SHP77 (cell line): ENCODE results near the gene GRIN2A.

Experiments used
- DNase-seq, 2 experiments: peaks; one replicate each; lab custom pipeline; 2025; lab: John Stamatoyannopoulos, UW

Gene GRIN2A

DNA sequence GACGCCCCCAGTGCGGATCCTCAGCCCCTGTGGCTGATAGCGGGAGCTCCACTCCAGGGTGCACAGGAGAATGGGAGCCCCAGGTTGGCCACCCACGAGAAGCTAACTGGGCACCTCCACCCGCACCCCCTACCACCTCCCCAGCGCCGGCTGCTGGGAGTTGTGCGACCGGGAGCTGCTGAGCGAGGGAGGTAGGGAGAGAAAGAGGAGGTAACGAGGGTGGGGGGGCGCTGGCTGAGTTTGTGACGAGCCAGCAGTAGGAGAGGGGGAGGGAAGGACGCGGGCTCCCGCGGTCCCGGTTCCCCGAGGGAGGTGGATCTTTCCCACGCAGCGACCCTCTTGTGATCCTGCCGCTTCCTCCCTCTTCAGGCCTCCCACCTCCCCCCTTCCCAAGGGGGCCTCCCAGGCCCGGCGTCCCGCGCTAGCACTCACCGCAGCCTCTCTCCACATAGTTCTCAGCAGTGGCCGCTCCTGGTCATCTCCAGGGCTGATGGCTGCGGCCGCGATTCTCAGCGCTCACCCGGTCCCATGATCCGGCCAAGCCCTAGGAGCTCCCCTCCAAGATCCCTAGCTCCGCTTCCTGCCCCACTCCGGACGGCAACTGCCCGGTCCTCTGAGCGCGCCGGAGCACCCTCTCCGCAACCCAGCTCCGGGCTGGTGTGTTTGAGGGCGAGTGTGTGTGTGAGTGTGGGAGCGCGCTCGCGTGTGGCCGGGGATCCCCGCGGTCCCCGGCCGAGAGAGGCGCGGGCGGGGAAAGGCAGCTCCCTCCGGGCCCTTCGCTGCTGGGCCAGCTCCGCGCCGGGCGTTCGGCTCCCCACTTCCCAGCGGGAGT, at the start of gene GRIN2A:
GRIN2A (minus strand) TSS at position 207 of the 832 bp plus-strand sequence. CDS start 2,017 bp downstream, outside the sequence.
- no peak for DNase-seq

- DNase-seq = no peak
Observed at GRCh38 chr16:10231563-10231962, 49.3 kb upstream of the GRIN2A start.

DNA sequence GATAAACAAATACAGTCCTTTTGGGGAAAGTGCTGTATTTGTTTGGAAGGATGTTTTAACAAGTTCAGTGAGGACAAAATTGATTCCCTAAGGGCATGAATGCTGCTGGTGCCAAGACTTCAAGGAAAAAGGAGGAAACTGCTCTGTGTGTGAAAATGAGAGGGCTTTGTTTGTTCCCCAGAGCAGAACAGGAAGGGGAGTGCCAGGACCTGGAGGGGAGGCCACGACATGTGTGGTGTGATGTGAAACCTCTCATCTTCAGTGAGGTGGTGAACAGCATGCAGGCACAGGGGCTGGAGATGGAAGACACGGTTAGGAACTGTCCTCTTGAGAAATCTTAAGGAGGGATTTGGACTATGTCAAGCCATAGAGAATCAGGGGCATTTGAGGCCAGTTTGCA, 46.6 kb upstream of the GRIN2A start:
- DNase-seq = no peak

DNA sequence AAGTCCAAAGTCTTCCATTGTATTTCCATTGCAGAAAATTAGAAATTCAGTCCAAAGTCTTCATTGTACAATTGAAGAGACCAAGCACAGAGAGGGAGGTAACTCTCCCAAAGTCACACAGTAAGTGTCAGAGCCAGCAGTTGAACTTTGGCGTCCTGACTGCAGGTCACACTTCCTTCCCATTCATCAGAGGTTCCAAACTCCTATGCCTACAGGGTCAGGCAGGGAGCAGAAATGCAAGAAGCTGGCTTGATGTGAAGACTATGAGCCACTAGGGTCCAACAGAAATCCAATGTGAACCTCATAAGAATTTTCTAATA, 44.7 kb upstream of the GRIN2A start:
- no peak for DNase-seq

DNA sequence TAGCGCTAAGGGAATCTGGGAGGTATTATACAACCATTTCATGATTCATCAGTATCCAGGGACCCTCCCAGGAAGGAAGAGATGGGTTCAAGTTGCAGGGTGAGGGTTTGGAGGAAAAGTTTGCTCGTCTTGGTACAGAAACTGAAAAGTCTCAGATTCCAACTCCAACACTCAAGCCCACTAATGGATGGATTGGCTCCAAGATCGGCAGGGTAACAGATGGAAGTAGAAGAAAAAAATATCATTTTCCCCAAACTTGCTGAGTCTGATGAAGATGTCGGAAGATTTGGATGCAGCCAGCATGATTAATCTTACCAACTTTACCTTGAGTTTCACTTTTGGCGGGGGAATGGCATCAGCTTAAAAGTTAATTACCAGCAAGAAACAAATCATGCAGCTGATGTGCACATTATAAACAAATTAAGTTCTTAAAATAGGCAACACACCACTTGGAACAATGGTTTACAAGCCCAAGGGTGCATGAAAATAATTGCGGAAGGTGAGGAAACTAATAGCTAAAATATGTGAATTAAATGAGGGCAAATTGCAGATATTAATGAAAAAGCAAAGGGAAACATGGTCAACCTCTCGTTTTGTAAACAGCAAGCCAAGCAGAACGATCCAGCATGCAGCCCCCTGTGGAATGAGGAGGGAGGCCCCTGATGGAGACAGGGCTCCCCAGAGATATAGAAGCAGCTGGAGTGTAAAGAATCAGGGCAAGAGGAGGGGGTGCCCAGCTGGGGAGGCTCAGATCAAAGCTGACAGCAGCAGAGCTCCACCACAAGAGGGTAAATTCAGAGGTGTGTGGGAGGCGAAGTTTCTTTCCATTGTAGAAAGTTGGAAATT, 44.1 kb upstream of the GRIN2A start:
- DNase-seq = no peak

GRCh38 chr16:10225653-10226052, 43.4 kb upstream of the GRIN2A start:
- no peak for DNase-seq

DNA sequence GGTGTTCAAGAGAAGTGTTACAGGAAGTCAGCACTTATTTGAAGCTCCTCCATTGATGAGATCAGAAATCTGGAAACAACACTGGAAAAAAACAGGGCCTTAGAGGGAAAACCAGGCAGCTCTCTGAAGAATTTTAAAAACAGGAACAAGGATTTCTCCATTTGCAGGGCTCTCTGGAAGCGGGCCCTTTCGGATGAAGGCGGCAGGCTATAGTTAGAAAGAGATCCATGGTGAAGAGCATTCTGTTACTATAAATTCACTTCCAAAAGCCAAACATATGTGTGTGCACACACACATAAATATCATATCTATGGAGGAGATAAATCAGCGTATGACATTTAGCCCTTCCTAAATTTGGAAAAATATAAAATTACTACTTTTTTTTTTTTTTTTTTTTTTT, 42.6 kb upstream of the GRIN2A start:
- DNase-seq = no peak

- DNase-seq = no peak
Observed at GRCh38 chr16:10220942-10221341, 38.7 kb upstream of the GRIN2A start.

- no peak for DNase-seq
Observed at GRCh38 chr16:10219742-10220141, 37.5 kb upstream of the GRIN2A start.

GRCh38 chr16:10218490-10219206, 36.4 kb upstream of the GRIN2A start:
- DNase-seq = no peak

DNA sequence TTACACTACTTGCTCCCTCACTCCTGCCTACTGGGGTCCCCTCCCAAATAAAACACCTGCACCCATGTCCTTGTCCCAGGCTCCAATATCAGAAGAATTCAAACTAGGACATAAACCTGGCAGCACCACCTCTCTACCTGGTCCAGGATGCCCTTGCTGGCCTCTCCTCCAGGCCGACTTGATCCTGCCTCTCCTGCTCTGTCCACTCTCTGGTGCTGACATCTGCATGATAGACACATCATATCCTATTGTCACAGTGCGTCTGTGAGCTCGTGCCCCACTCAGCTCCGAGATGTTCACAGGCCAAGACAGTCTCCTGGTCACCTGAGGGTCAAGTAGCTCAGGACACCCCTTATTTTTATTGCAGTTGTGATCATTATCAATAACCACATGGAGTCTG, 31.5 kb upstream of the GRIN2A start:
- no peak for DNase-seq

GRCh38 chr16:10210944-10211343, 28.7 kb upstream of the GRIN2A start:
- no peak for DNase-seq

- no peak for DNase-seq
Observed at GRCh38 chr16:10206865-10207264, 24.6 kb upstream of the GRIN2A start.

DNA sequence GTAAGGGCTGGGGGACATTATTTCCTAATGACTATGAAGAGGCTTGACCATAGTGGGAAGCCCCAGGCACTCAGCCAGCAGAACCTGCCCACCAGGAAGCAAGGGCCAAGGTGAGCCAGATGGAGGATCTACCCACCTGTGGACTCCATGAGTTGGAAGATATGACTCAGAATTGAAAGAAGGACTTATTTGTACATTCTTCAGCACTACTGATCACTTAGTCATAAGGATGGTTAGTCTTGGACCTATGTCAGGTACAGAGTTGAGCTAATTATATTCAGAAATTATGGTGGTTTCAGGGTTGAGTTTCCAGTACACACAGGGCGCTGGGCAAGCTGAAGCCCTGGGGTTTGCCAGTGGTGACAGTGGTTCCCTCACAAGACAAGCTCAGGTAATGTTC, 24.0 kb upstream of the GRIN2A start:
- no peak for DNase-seq

DNA sequence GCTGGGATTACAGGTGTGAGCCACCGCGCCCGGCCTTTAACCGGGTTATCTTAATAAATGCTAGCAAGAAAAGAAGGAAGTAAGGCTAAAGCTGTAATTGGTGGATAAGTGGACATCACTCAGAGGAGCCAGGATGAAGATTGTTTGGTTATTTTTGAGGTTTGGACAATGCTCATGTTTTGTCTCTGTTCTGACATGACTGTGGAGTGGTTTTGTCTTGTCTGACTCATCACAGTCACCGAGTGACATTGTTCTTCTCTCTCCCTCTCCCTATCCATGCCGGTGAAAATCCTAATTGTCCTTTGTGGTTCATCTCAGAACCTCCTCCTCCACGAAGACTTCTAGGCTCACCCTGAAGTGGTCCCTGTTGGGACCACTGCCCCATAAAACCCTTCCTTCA, 23.5 kb upstream of the GRIN2A start:
- no peak for DNase-seq

- DNase-seq = no peak
Observed at GRCh38 chr16:10202649-10203048, 20.4 kb upstream of the GRIN2A start.

DNA sequence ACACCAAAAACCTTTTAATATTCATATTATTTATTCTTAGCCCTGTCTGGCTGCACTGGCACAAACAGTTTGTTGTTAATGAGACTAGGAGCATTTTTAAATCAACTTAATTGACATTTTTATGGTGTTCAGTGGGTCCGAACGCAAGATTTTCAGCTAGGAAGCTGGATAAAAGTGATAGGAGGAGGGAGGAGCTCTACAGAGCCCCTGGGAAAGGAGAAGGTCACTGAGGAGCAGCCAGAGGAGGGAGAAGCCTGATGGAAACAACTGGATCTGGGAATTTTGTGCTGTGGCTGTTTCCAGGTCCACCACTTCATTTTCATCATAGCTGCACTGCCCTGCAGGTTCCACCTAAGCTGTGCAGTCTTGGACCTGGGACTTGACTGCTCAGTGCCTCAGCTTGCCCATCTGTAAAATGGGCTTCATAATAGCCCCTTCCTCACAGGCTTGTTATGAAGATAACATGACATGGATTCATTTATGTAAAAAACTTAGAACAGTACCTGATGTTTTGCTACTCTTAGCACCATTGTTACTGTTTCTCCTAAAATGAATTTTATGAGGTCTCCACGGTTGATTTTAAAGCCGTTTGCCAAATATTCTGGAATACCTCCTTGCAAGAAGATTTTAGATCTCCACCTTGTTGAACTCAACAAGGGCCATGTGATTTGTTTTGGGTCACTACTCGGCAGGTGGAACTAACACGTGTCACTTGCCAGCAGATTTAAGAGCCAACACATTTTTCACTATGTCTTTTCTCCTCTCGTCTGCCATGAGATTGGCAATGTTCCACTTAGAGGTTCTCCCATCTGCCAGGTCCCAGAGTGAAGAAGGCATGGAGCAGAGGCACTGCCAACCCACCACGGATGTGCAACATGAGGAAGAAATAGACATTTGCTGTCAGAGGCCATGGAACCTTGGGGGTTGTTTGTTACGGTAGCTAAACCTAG, 18.7 kb upstream of the GRIN2A start:
- no peak for DNase-seq

- no peak for DNase-seq
Observed at GRCh38 chr16:10196999-10197398, 14.8 kb upstream of the GRIN2A start.

DNA sequence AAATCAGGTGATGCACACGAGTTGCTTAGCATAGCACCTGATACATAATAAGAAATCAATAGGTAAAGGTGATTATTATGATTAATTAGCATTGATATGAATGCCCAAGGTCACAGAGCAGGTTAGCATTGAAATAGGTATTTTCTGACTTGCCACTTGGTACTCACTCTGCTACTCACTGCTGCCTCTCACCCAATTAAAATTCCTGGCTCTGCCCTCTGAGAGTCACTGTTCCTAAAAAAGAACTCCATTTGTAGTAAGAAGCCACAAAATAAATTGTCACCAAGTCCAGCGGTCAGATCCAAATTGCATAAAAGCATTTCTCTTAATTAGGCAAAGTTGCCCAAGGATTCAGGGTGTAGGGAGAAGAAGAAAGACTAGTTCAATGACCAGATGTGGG, 8.9 kb upstream of the GRIN2A start:
- DNase-seq = no peak

- no peak for DNase-seq
Observed at GRCh38 chr16:10189861-10190390, 7.7 kb upstream of the GRIN2A start.

- DNase-seq = no peak
Observed at GRCh38 chr16:10188236-10188635, 6.0 kb upstream of the GRIN2A start.
